Coronary artery (tissue), 2 donors: ENCODE results near the gene RAPGEF2.
A peak's percentile ranks its signal among the peaks of the same experiment; 100 is the strongest.

Source experiments
- DNase-seq: peaks from one replicate; pipeline ENCODE4 v3.0.0-alpha.2; 2017; ENCODE audit warnings: low spot score
- H3K27ac ChIP-seq, 2 donors: fragments of 200-600 bp; sonication (generic); one replicate each; pipeline ENCODE4 v1.5.1; 2016 to 2019
- H3K4me3 ChIP-seq: fragments of 200-600 bp; sonication (generic); 2 replicates; pipeline ENCODE4 v1.5.1; 2016; ENCODE audit warnings: mild to moderate bottlenecking, moderate library complexity
- TF ChIP-seq, protein P1 (sequence below): fragments of 200-600 bp; sonication (generic); IDR thresholded peaks from one replicate; pipeline ENCODE4 v1.5.1; 2019; ENCODE audit warnings: antibody characterized with exemption

The RAPGEF2 gene

DNA sequence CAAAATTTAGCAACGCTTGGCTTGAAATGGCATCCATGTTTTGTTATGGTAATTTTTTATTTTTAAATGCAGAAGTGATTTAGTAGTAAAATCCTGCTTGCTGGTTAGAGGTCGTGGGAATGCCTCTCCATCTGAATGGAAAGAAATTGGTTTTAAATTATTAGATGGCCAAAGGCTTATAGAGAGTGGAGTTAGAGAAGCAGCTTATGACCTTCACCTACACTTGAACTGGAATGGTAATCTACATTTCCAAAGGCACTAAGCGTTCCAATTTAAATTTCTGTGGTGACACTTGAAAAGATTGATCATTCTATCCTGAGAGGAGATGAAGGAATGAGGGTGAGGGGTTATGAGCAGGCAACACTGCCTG is 280.7 kb downstream of the RAPGEF2 start:
- no peak overlapping the region for H3K4me3 ChIP-seq
- DNase-seq, result no peak
- TF ChIP-seq, protein P1, sequence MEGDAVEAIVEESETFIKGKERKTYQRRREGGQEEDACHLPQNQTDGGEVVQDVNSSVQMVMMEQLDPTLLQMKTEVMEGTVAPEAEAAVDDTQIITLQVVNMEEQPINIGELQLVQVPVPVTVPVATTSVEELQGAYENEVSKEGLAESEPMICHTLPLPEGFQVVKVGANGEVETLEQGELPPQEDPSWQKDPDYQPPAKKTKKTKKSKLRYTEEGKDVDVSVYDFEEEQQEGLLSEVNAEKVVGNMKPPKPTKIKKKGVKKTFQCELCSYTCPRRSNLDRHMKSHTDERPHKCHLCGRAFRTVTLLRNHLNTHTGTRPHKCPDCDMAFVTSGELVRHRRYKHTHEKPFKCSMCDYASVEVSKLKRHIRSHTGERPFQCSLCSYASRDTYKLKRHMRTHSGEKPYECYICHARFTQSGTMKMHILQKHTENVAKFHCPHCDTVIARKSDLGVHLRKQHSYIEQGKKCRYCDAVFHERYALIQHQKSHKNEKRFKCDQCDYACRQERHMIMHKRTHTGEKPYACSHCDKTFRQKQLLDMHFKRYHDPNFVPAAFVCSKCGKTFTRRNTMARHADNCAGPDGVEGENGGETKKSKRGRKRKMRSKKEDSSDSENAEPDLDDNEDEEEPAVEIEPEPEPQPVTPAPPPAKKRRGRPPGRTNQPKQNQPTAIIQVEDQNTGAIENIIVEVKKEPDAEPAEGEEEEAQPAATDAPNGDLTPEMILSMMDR, result no peak
- H3K27ac ChIP-seq, result no peak overlapping the region

DNA sequence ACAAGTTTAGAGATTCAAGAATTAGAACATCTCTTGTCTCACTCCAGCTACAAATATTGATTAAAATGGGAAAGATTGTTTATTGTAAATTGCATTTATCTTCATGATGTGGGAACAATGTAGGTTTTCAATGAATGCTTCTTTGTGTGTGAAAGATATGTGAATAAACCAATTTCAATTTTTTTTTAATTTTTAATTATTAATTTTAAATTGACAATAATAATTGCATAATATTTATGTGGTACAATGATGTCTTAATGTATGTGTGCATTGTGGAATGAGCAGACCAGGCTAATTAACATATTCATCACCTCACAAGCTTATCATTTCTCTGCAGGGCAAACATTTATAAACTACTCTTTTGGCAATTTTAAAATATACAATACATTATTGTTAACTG is 281.1 kb downstream of the RAPGEF2 start:
- Histone ChIP-seq H3K4me3 (no peak overlapping the region), H3K27ac (no peak overlapping the region)
- TF ChIP-seq, protein P1, result no peak
- DNase-seq, result no peak

DNA sequence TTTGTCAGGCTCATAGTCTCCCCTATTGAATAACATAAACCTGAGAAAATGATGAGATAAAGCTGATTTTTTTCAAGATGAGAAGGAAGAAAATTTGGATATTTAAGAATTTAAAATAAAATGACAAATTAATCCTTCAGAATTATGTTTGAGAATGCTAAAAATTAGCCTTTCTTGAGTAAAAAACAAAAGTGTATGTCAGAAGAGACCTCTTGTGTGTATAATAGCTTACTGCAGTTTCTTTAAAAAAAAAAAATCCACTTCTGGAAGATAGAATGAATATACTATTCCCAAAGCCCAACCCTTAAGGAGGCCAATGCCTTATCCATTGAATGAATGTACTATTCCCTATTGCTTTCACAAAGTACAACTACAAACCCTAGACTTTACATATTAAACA is 281.8 kb downstream of the RAPGEF2 start:
- no peak for DNase-seq
- Histone ChIP-seq H3K27ac (no peak overlapping the region), H3K4me3 (no peak overlapping the region)
- TF ChIP-seq, protein P1, result no peak

DNA sequence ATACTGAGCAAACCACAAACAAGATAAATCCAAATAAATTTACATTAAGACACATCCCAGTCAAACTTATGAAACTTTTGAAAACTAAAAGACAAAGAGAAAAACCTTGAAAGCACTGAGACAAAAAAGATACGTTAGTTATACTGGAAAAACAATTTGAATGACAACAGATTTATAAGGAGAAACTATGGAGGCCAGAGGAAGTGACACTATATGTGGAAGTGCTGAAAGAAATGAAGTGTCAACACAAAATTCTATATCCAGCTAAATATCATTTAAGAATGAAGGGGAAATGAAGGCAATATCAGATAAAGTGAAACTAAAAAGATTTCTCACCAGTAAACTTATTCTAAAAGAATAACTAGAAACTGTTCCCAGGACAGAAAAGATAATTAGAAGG is 283.7 kb downstream of the RAPGEF2 start:
- no peak overlapping the region for H3K27ac ChIP-seq
- DNase-seq, result no peak
- no peak overlapping the region for H3K4me3 ChIP-seq
- TF ChIP-seq, protein P1, result no peak

DNA sequence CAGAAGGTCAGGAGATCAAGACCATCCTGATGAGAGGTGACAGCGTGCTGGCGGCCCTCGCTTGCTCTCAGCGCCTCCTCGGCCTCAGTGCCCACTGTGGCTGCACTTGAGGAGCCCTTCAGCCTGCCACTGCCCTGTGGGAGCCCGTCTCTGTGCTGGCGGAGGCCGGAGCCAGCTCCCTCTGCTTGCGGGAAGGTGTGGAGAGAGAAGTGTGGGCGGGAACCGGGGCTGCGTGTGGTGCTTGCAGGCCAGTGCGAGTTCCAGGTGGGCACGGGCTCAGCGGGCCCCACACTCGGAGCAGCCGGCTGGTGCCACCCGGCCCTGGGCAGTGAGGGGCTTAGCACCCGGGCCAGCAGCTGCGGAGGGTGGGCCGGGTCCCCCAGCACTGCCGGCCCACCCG is 286.9 kb downstream of the RAPGEF2 start:
- peak overlapping the region in 1 of 2 donors; percentile 28 for H3K27ac ChIP-seq
- no peak for DNase-seq
- TF ChIP-seq, protein P1, result no peak
- H3K4me3 ChIP-seq, result no peak overlapping the region

DNA sequence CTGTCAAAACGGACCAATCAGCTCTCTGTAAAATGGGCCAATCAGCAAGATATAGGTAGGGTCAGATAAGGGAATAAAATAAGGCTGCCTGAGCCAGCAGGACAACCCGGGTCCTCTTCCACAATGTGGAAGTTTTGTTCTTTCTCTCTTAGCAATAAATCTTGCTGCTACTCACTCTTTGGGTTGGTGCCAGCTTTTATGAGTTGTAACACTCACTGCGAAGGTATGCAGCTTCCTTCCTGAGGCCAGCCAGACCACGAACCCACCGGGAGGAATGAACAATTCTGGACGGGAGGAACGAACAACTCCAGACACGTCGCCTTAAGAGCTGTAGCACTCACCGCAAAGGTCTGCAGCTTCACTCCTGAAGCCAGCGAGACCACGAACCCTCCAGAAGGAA is 287.8 kb downstream of the RAPGEF2 start:
- Histone ChIP-seq H3K27ac (peak overlapping the region in 1 of 2 donors; percentile 28), H3K4me3 (no peak overlapping the region)
- TF ChIP-seq, protein P1, result no peak
- no peak for DNase-seq

DNA sequence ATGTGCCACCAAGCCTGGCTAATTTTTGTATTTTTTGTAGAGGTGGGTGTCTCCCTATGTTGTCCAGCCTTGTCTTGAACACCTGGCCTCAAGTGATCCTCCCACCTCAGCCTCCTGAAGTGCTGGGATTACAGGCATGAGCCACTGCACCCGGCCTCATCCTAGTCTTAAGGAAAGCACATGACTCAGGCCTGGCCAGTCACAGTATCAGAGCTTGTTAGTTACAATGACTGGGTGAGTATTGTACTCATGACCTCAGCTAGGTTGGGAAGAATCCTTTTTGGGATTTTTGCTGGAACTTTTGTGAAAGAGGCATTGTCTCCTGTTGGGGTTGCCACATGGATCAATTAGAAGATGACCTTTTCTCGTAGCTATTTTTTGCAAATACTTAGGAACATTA is 292.8 kb downstream of the RAPGEF2 start:
- TF ChIP-seq, protein P1, result no peak
- Histone ChIP-seq H3K27ac (peak overlapping the region; percentile 36 to 76), H3K4me3 (no peak overlapping the region)
- DNase-seq, result no peak
